Endothelial cell of umbilical vein (primary cell): ENCODE data around the gene TCAP. TPM values are rescaled to one million over a fixed set of nuclear protein-coding genes. Genes with fewer than 3 reads are reported as not detected.
A peak's percentile ranks its signal among the peaks of the same experiment; 100 is the strongest.

Experiments used
- BruUV-seq: library from RNA; stranded (reverse); fragments of 400-500 nt; replicated peaks from 2 replicates; lab custom pipeline; 2021; lab: Mats Ljungman, UMichigan
- CTCF ChIA-PET: fragments of 300-600, 350-600 bp; sonication (Branson Sonifier 250); formaldehyde crosslinking; loops from one replicate; lab custom pipeline; 2021; ENCODE audit warnings: antibody characterized with exemption, inconsistent platforms; lab: Charles Lee
- POLR2A ChIA-PET: fragments of 300-600, 350-600 bp; sonication (Branson Sonifier 250); formaldehyde crosslinking; loops from one replicate; lab custom pipeline; 2021; ENCODE audit warnings: antibody characterized with exemption, inconsistent platforms; lab: Charles Lee
- DNase-seq: peaks from one replicate; pipeline ENCODE4 v3.0.0-alpha.2; 2011; ENCODE audit warnings: low read depth, low spot score
- FAIRE-seq: peaks from 2 replicates; lab custom pipeline; 2011; peaks lifted over from hg19 to GRCh38; lab: Jason Lieb, UNC
- H2AFZ ChIP-seq: 2 replicates; pipeline ENCODE4 v1.6.0; 2012; ENCODE audit warnings: low read depth, low read length, control low read depth, inconsistent platforms
- H3K27ac ChIP-seq: 2 replicates; pipeline ENCODE4 v1.5.1; 2011; ENCODE audit warnings: low read depth, mild to moderate bottlenecking, control low read depth, low read length, moderate library complexity; ENCODE audit not compliant: insufficient read depth
- H3K27me3 ChIP-seq, 2 experiments: 2 replicates each; pipeline versions ENCODE4 v1.6.0 to v1.6.1; 2011; ENCODE audit warnings: low read length in 2 of 2, mixed read lengths in 1 of 2; ENCODE audit not compliant: control insufficient read depth in 2 of 2, insufficient read depth in 2 of 2
- H3K36me3 ChIP-seq, 2 experiments: 2 replicates in 1 of 2; 3 replicates in 1 of 2; pipeline ENCODE4 v1.5.1; 2011; ENCODE audit warnings: low read length in 2 of 2, mild to moderate bottlenecking in 1 of 2, moderate library complexity in 1 of 2; ENCODE audit not compliant: control insufficient read depth in 2 of 2, insufficient read depth in 2 of 2; ENCODE audit errors: extremely low read depth in 1 of 2
- H3K4me1 ChIP-seq: 3 replicates; pipeline ENCODE4 v1.5.1; 2011; ENCODE audit warnings: mild to moderate bottlenecking, low read length; ENCODE audit not compliant: control insufficient read depth, insufficient read depth; ENCODE audit errors: extremely low read depth
- H3K4me2 ChIP-seq: 2 replicates; pipeline ENCODE4 v1.6.1; 2011; ENCODE audit warnings: low read length, control low read depth, mixed read lengths; ENCODE audit not compliant: insufficient read depth
- H3K4me3 ChIP-seq, 3 experiments: fragments of 200-600 bp in 1 of 3; sonication (generic), shearing (Covaris generic) in 1 of 3; replicated peaks in 1 of 3; 2 replicates each; pipeline ENCODE4 v1.5.1; 2011 to 2016; ENCODE audit warnings: control low read depth in 3 of 3, low read length in 3 of 3, mild to moderate bottlenecking in 2 of 3, inconsistent platforms in 1 of 3, low read depth in 1 of 3, moderate library complexity in 1 of 3; ENCODE audit not compliant: insufficient read depth in 1 of 3
- H3K79me2 ChIP-seq: 2 replicates; pipeline ENCODE4 v1.6.0; 2012; ENCODE audit warnings: low read length, inconsistent platforms; ENCODE audit not compliant: control insufficient read depth, insufficient read depth
- H3K9ac ChIP-seq: replicated peaks from 2 replicates; pipeline ENCODE3; 2011; ENCODE audit warnings: low read length, control low read depth; ENCODE audit not compliant: insufficient read depth; ENCODE audit errors: extremely low read depth
- H3K9me1 ChIP-seq: replicated peaks from 3 replicates; pipeline ENCODE4 v1.6.0; 2011; ENCODE audit warnings: mild to moderate bottlenecking, low read length; ENCODE audit not compliant: control insufficient read depth, insufficient read depth; ENCODE audit errors: extremely low read depth
- H3K9me3 ChIP-seq: replicated peaks from 2 replicates; pipeline ENCODE4 v1.5.1; 2012; ENCODE audit warnings: low read length, inconsistent platforms; ENCODE audit not compliant: control insufficient read depth, insufficient read depth
- H4K20me1 ChIP-seq: replicated peaks from 2 replicates; pipeline ENCODE3; 2011; ENCODE audit warnings: mild to moderate bottlenecking, low read length; ENCODE audit not compliant: control insufficient read depth, insufficient read depth; ENCODE audit errors: extremely low read depth
- EZH2 ChIP-seq: IDR thresholded peaks from 2 replicates; pipeline ENCODE4 v1.6.1; 2012; ENCODE audit warnings: borderline replicate concordance, low read depth, mild to moderate bottlenecking, moderate library complexity, low read length, inconsistent platforms; ENCODE audit not compliant: severe bottlenecking
- MAX ChIP-seq: IDR thresholded peaks from 2 replicates; pipeline ENCODE4 v1.6.1; 2011; ENCODE audit not compliant: insufficient read depth, insufficient read length
- POLR2A ChIP-seq: IDR thresholded peaks from 2 replicates; pipeline ENCODE4 v1.6.1; 2012; ENCODE audit warnings: low read depth, mild to moderate bottlenecking, control low read depth, low read length
- POLR2AphosphoS5 ChIP-seq: IDR thresholded peaks from 2 replicates; pipeline ENCODE4 v1.6.1; 2012; ENCODE audit warnings: low read depth, mild to moderate bottlenecking, control low read depth, low read length, moderate library complexity; ENCODE audit not compliant: insufficient read depth
- dilution Hi-C: fragments of 300-500 bp; cut with MboI; formaldehyde crosslinking; loops from one replicate; pipeline ENCODE4 v1.15.0; 2019; ENCODE audit warnings: low sequenced_read_pairs; ENCODE audit not compliant: extremely low pct_ligation_motif_present
- intact Hi-C: fragments of 100-400 bp; cut with micrococcal nuclease; formaldehyde crosslinking; loops from one replicate; pipeline ENCODE4 v1.10.0; 2022
- polyA plus RNA-seq, 4 experiments: library from polyadenylated mRNA; depleted of rRNA in 3 of 4; stranded (reverse) in 3 of 4; unstranded in 1 of 4; fragments of >200 nt; gene quantifications; 2 replicates each; pipeline versions ENCODE4 v1.2.1 to v1.2.3, GENCODE V29; 2011 to 2012; ENCODE audit warnings: missing spikeins in 1 of 4
- total RNA-seq: library from RNA; stranded (reverse); gene quantifications from 2 replicates; pipeline ENCODE4 v1.2.3, GENCODE V29; 2021

Gene TCAP
- total and polyA plus RNA-seq, 2 donors (not counting 3 experiments of a cell fraction or from before 2014, with no cell fraction given), result 0.51 to 0.93 TPM

GRCh38 chr17:39699818-39700147 lies 34.6 kb downstream of the TCAP start, which contains the start of gene ERBB2:
Gene ERBB2, plus strand, starts transcription at chr17:39700064. Its CDS starts 175 bp downstream, at chr17:39700239.
- DNase-seq (peak; percentile 57), FAIRE-seq (peak; percentile 80)
- no peaks in the 10 kb centered on the region for H3K36me3 ChIP-seq
- H3K27ac ChIP-seq, result no peak within 1 kb of the TSS
- no peaks in the 10 kb centered on the region for H3K9me3 ChIP-seq
- peaks cover 0 to 2% of the 10 kb centered on the region in 2 experiments for H3K27me3 ChIP-seq
- H3K9me1 ChIP-seq, result no peaks in the 10 kb centered on the region
- dilution Hi-C loops (no loop called here), intact Hi-C loops (no loop called here)
- no peaks in the 10 kb centered on the region for H3K4me1 ChIP-seq
- peak within 1 kb of the TSS; percentile 39 for H3K9ac ChIP-seq
- no peaks in the 10 kb centered on the region for H3K79me2 ChIP-seq
- H3K4me2 ChIP-seq, result peak within 1 kb of the TSS; percentile 73
- no peaks in the 10 kb centered on the region for H4K20me1 ChIP-seq
- CTCF ChIA-PET, result interaction anchor here (0.9 to 2.3 kb wide), 11 partner anchors 11 to 78 kb away, joined by 3 to 20 read pairs (median 4); partner anchors contain the start of genes MIEN1, PGAP3 and PNMT
- peak; percentile 47 for TF ChIP-seq POLR2AphosphoS5
- no peak for TF ChIP-seq MAX
- peak; percentile 64 for TF ChIP-seq POLR2A
- POLR2A ChIA-PET, result no interaction called here
- H2AFZ ChIP-seq, result peak within 1 kb of the TSS; percentile 57
- BruUV-seq, result no TSS peak
- peak within 1 kb of the TSS; percentile 44 to 58 (median 52) for H3K4me3 ChIP-seq

GRCh38 chr17:39700148-39700987 lies 35.2 kb downstream of the TCAP start:
- intact Hi-C loops, result no loop called here
- H3K27ac ChIP-seq, result no peak overlapping the region
- no peaks in the 10 kb centered on the region for H4K20me1 ChIP-seq
- TF ChIP-seq EZH2 (peak; percentile 33), POLR2AphosphoS5 (no peak)
- FAIRE-seq (no peak), DNase-seq (peak; percentile 22)
- no peaks in the 10 kb centered on the region for H3K79me2 ChIP-seq
- no peaks in the 10 kb centered on the region for H3K9me1 ChIP-seq
- POLR2A ChIA-PET, result interaction anchor here (0.6 kb wide), 1 partner anchor 252 kb away, joined by 3 read pairs; no protein-coding TSS in a partner anchor
- peak overlapping the region; percentile 73 for H3K4me2 ChIP-seq
- no TSS peak for BruUV-seq
- H3K36me3 ChIP-seq, result no peaks in the 10 kb centered on the region
- no peaks in the 10 kb centered on the region for H3K4me1 ChIP-seq
- peak overlapping the region; percentile 39 for H3K9ac ChIP-seq
- peak overlapping the region; percentile 57 for H2AFZ ChIP-seq
- peak overlapping the region; percentile 44 to 52 (median 52) for H3K4me3 ChIP-seq
- dilution Hi-C loops, result no loop called here
- CTCF ChIA-PET, result interaction anchor here (1.0 to 2.3 kb wide), 10 partner anchors 12 to 78 kb away, joined by 3 to 20 read pairs (median 5); partner anchors contain the start of genes MIEN1 and PGAP3
- H3K27me3 ChIP-seq, result peaks cover 0 to 2% of the 10 kb centered on the region in 2 experiments
- no peaks in the 10 kb centered on the region for H3K9me3 ChIP-seq
